AG04450 (cell line): ENCODE measurements around the gene TRMT112. TPM values are rescaled to one million over a fixed set of nuclear protein-coding genes. Genes with fewer than 3 reads are reported as not detected.

Experiments used
- CTCF ChIA-PET: fragments of 300-600, 350-600 bp; formaldehyde crosslinking; extraction: SDS; loops from one replicate; lab custom pipeline; 2022; ENCODE audit warnings: antibody characterized with exemption, inconsistent platforms; lab: Charles Lee
- POLR2A ChIA-PET: fragments of 350-600 bp; formaldehyde crosslinking; extraction: SDS; loops from one replicate; lab custom pipeline; 2021; ENCODE audit warnings: antibody characterized with exemption, inconsistent platforms; lab: Yijun Ruan, JAX
- DNase-seq: peaks from one replicate; pipeline ENCODE4 v3.0.0-alpha.2; 2011; ENCODE audit warnings: low read depth, low spot score
- H3K27ac ChIP-seq: one replicate; pipeline ENCODE4 v1.5.1; 2012; ENCODE audit warnings: low read depth, low read length, control low read depth
- H3K27me3 ChIP-seq: one replicate; pipeline ENCODE4 v1.6.0; 2012; ENCODE audit warnings: low read length; ENCODE audit not compliant: control insufficient read depth, insufficient read depth
- H3K4me3 ChIP-seq: 2 replicates; pipeline ENCODE4 v1.5.1; 2011; ENCODE audit warnings: mild to moderate bottlenecking, low read depth, low read length, control low read depth
- H3K9me3 ChIP-seq: 2 replicates; pipeline ENCODE4 v1.5.1; 2012; ENCODE audit warnings: low read length; ENCODE audit not compliant: control insufficient read depth, insufficient read depth
- polyA plus RNA-seq: library from polyadenylated mRNA; depleted of rRNA; stranded (reverse); fragments of >200 nt; gene quantifications from 2 replicates; pipeline ENCODE4 v1.2.3, GENCODE V29; 2011
- TF ChIP-seq, protein P1 (sequence below): IDR thresholded peaks from 2 replicates; pipeline ENCODE4 v1.5.1; 2011; ENCODE audit warnings: low read depth, low read length, control low read depth, inconsistent platforms

The TRMT112 gene
- polyA plus RNA-seq, 1 experiment, result 194 TPM

DNA sequence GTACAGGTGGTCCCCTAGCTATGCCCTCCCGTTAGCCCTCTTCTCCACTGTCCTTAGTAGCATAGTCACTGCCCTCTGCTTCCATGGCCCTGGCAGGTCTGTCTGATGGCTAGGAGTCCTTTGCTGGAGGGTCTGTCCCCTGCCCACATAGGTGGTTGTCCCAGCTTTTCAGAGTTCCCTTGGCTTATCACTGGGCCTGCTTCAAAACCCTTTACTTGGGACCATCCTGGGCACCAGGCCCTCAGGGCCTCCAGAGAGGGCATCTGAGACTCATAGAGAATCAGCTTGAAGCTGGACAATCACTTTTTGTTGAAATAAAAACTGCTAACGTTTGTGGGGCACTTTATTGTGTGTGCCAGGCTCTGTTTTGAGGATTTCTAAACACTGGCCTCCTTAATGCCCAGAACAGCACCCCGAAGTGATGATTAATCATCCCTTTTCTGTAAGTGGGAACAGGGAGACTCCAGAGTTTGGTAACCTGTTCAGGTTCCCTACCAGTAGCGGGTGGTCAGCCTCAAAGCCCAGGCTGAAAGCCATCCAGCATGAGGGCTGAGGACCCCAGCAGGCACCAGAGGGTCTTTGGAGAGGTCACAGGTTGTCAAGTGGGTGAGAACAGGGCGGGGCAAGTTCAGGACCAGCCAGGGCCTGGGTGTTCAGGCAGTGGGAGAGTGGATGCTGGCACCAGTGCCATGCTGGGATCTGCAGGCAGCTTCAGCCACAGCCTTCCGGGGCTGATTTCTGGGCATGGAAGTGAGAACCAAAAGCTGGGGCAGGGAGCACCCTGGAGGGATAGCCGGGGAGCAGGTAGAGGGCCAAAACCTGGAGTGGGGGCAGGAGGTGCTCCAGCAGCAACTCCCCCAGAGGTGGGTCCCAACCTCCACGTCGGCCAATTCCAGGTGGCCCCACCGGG, 26.8 kb downstream of the TRMT112 start:
- ChIA-PET CTCF (interaction anchor here (12.0 kb wide), 1 partner anchor 12 kb away, joined by 124 read pairs; the partner anchor contains the start of gene CATSPERZ), POLR2A (no interaction called here)
- TF ChIP-seq, protein P1, sequence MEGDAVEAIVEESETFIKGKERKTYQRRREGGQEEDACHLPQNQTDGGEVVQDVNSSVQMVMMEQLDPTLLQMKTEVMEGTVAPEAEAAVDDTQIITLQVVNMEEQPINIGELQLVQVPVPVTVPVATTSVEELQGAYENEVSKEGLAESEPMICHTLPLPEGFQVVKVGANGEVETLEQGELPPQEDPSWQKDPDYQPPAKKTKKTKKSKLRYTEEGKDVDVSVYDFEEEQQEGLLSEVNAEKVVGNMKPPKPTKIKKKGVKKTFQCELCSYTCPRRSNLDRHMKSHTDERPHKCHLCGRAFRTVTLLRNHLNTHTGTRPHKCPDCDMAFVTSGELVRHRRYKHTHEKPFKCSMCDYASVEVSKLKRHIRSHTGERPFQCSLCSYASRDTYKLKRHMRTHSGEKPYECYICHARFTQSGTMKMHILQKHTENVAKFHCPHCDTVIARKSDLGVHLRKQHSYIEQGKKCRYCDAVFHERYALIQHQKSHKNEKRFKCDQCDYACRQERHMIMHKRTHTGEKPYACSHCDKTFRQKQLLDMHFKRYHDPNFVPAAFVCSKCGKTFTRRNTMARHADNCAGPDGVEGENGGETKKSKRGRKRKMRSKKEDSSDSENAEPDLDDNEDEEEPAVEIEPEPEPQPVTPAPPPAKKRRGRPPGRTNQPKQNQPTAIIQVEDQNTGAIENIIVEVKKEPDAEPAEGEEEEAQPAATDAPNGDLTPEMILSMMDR, result no peak
- Histone ChIP-seq H3K9me3 (no peaks in the 10 kb centered on the region), H3K27me3 (peaks cover 41% of the 10 kb centered on the region), H3K4me3 (no peak overlapping the region), H3K27ac (no peak overlapping the region)
- no peak for DNase-seq

GRCh38 chr11:64289002-64289564, 28.3 kb downstream of the TRMT112 start:
- DNase-seq, result no peak
- TF ChIP-seq, protein P1, result no peak
- no peaks in the 10 kb centered on the region for H3K9me3 ChIP-seq
- ChIA-PET POLR2A (no interaction called here), CTCF (interaction anchor here (0.6 to 12.0 kb wide), 2 partner anchors 14 to 37 kb away, joined by 3 to 124 read pairs; partner anchors contain the start of gene CATSPERZ)
- peaks cover 28% of the 10 kb centered on the region for H3K27me3 ChIP-seq
- H3K27ac ChIP-seq, result no peak overlapping the region
- no peak overlapping the region for H3K4me3 ChIP-seq

- POLR2A ChIA-PET, result no interaction called here
- Histone ChIP-seq H3K4me3 (no peak overlapping the region), H3K27me3 (peaks cover 24% of the 10 kb centered on the region), H3K9me3 (no peaks in the 10 kb centered on the region), H3K27ac (no peak overlapping the region)
- TF ChIP-seq, protein P1, result no peak
- DNase-seq, result no peak
- CTCF ChIA-PET, result interaction anchor here (12.0 kb wide), 1 partner anchor 14 kb away, joined by 124 read pairs; the partner anchor contains the start of gene CATSPERZ
These were observed 29.0 kb downstream of the TRMT112 start for GRCh38 chr11:64288353-64288750.

DNA sequence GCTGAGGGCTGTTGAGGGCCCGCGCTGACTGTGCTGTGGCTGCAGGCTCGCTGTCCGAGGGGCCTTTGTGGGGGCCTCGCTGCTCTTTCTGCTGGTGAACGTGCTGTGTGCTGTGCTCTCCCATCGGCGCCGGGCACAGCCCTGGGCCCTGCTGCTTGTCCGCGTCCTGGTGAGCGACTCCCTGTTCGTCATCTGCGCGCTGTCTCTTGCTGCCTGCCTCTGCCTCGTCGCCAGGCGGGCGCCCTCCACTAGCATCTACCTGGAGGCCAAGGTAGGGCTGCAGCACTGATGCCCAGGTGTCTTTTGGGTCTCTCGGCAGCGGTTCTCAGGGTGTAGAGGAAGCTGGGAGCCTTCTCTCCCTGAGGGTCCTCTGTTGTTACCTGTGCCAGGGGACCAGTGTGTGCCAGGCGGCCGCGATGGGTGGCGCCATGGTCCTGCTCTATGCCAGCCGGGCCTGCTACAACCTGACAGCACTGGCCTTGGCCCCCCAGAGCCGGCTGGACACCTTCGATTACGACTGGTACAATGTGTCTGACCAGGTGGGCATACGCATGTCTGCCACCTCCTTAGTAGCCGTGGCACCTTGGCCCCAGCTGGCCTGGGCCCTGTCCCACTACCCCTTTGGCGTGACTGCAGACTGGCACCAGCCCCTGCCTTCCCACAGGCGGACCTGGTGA, 29.5 kb downstream of the TRMT112 start:
- no peaks in the 10 kb centered on the region for H3K9me3 ChIP-seq
- CTCF ChIA-PET, result interaction anchor here (12.0 kb wide), 1 partner anchor 15 kb away, joined by 124 read pairs; the partner anchor contains the start of gene CATSPERZ
- H3K27ac ChIP-seq, result no peak overlapping the region
- DNase-seq, result no peak
- TF ChIP-seq, protein P1, result no peak
- H3K27me3 ChIP-seq, result peaks cover 19% of the 10 kb centered on the region
- H3K4me3 ChIP-seq, result no peak overlapping the region
- POLR2A ChIA-PET, result interaction anchor here (0.6 kb wide), 1 partner anchor 24 kb away, joined by 3 read pairs; no protein-coding TSS in a partner anchor
